ENCODE data around the gene ULBP3.

- TF ChIP-seq CTCF (conservative IDR thresholded peaks at IDR 0.05) (no peak), ZFX (IDR thresholded peaks at IDR 0.05) (no peak)
These were observed 12.8 kb downstream of the ULBP3 start for GRCh38 chr6:150056156-150056555.
